BJ (cell line): ENCODE data around the gene PNMA1. TPM values are rescaled to one million over a fixed set of nuclear protein-coding genes. Genes with fewer than 3 reads are reported as not detected.

Experiments used
- CTCF ChIA-PET: fragments of 350-600 bp; formaldehyde crosslinking; extraction: SDS; loops from one replicate; lab custom pipeline; 2021; ENCODE audit warnings: antibody characterized with exemption, inconsistent platforms; lab: Yijun Ruan, JAX
- POLR2A ChIA-PET: fragments of 300-600 bp; sonication (Branson Sonifier 250); formaldehyde crosslinking; extraction: SDS; loops from one replicate; lab custom pipeline; 2021; ENCODE audit warnings: antibody characterized with exemption; lab: Charles Lee
- DNase-seq: peaks from one replicate; pipeline ENCODE4 v3.0.0-alpha.2; 2011; ENCODE audit warnings: low read depth
- H3K27me3 ChIP-seq: 2 replicates; pipeline ENCODE4 v1.6.0; 2011; ENCODE audit warnings: low read length; ENCODE audit not compliant: control insufficient read depth, insufficient read depth
- H3K36me3 ChIP-seq: 2 replicates; pipeline ENCODE4 v1.5.1; 2011; ENCODE audit warnings: low read length; ENCODE audit not compliant: control insufficient read depth, insufficient read depth
- H3K4me3 ChIP-seq: 2 replicates; pipeline ENCODE4 v1.5.1; 2011; ENCODE audit warnings: low read depth, mild to moderate bottlenecking, control low read depth, low read length
- CTCF ChIP-seq: IDR thresholded peaks from 2 replicates; pipeline ENCODE4 v1.5.1; 2011; ENCODE audit warnings: low read depth, mild to moderate bottlenecking, control low read depth, inconsistent platforms, low read length, moderate library complexity; ENCODE audit not compliant: insufficient read depth
- polyA plus RNA-seq: library from polyadenylated mRNA; depleted of rRNA; stranded (reverse); fragments of >200 nt; gene quantifications from 2 replicates; pipeline ENCODE4 v1.2.3, GENCODE V29; 2011

The PNMA1 gene
- polyA plus RNA-seq, 1 experiment, result 11.6 TPM

GRCh38 chr14:73684627-73685026 lies 29.6 kb downstream of the PNMA1 start:
- no peak for DNase-seq
- no peak overlapping the region for H3K4me3 ChIP-seq
- H3K27me3 ChIP-seq, result no peaks in the 10 kb centered on the region
- H3K36me3 ChIP-seq, result no peaks in the 10 kb centered on the region
- TF ChIP-seq CTCF, result no peak
- ChIA-PET CTCF (interaction anchor here (0.8 kb wide), 1 partner anchor 9 kb away, joined by 3 read pairs; no protein-coding TSS in a partner anchor), POLR2A (no interaction called here)

GRCh38 chr14:73680821-73681220 lies 33.4 kb downstream of the PNMA1 start:
- TF ChIP-seq CTCF, result no peak
- Histone ChIP-seq H3K36me3 (0 out of 2 replicates have a peak, but pooled peaks cover 1% of the 10 kb centered on the region), H3K4me3 (no peak overlapping the region), H3K27me3 (no peaks in the 10 kb centered on the region)
- POLR2A ChIA-PET, result no interaction called here
- CTCF ChIA-PET, result no interaction called here
- no peak for DNase-seq

- ChIA-PET POLR2A (no interaction called here), CTCF (interaction anchor here (0.6 to 6.0 kb wide), 3 partner anchors 16 to 43 kb away, joined by 3 to 35 read pairs (median 4); no protein-coding TSS in a partner anchor)
- DNase-seq, result no peak
- no peak for TF ChIP-seq CTCF
- H3K4me3 ChIP-seq, result no peak overlapping the region
- H3K36me3 ChIP-seq, result 0 out of 2 replicates have a peak, but pooled peaks cover 1% of the 10 kb centered on the region
- no peaks in the 10 kb centered on the region for H3K27me3 ChIP-seq
These were observed 35.5 kb downstream of the PNMA1 start for GRCh38 chr14:73678698-73679097.

GRCh38 chr14:73674986-73675385 lies 39.2 kb downstream of the PNMA1 start:
- Histone ChIP-seq H3K27me3 (no peaks in the 10 kb centered on the region), H3K36me3 (0 out of 2 replicates have a peak, but pooled peaks cover 3% of the 10 kb centered on the region), H3K4me3 (no peak overlapping the region)
- no peak for TF ChIP-seq CTCF
- ChIA-PET CTCF (interaction anchor here (0.7 to 6.0 kb wide), 3 partner anchors 10 to 19 kb away, joined by 3 to 35 read pairs (median 3); no protein-coding TSS in a partner anchor), POLR2A (no interaction called here)
- DNase-seq, result no peak

GRCh38 chr14:73667854-73668253 lies 46.3 kb downstream of the PNMA1 start:
- DNase-seq, result no peak
- no peak for TF ChIP-seq CTCF
- ChIA-PET POLR2A (no interaction called here), CTCF (interaction anchor here (0.6 kb wide), 2 partner anchors 14 to 989 kb away, joined by 3 read pairs; no protein-coding TSS in a partner anchor)
- H3K27me3 ChIP-seq, result no peaks in the 10 kb centered on the region
- H3K36me3 ChIP-seq, result peaks cover 3% of the 10 kb centered on the region; the same call in 1 of the 2 replicates
- no peak overlapping the region for H3K4me3 ChIP-seq
